H1 (cell line): ENCODE measurements around the gene DNMT3B. TPM values are rescaled to one million over a fixed set of nuclear protein-coding genes. Genes with fewer than 3 reads are reported as not detected.

Experiments
- CTCF ChIA-PET: fragments of 300-600 bp; sonication (Branson Sonifier 250); formaldehyde crosslinking; loops from one replicate; lab custom pipeline; 2021; ENCODE audit not compliant: partially characterized antibody; lab: Charles Lee
- POLR2A ChIA-PET: fragments of 300-600 bp; sonication (Branson Sonifier 250); formaldehyde crosslinking; loops from one replicate; lab custom pipeline; 2021; ENCODE audit warnings: inconsistent platforms; ENCODE audit not compliant: partially characterized antibody; lab: Charles Lee
- DNase-seq, 2 experiments: peaks; one replicate each; pipeline versions ENCODE4 v3.0.0 to v3.0.0-alpha.2; 2010 to 2022; ENCODE audit warnings: low spot score in 2 of 2, low read depth in 1 of 2, mixed read lengths in 1 of 2
- FAIRE-seq: peaks from 2 replicates; lab custom pipeline; 2011; peaks lifted over from hg19 to GRCh38; lab: Jason Lieb, UNC
- H2AFZ ChIP-seq: 2 replicates; pipeline ENCODE4 v1.8.1; 2012; ENCODE audit warnings: low read length, inconsistent platforms
- H2AK5ac ChIP-seq: 2 replicates; pipeline ENCODE4 v1.6.1; 2013; ENCODE audit warnings: low read depth, low read length
- H2BK120ac ChIP-seq: replicated peaks from 2 replicates; pipeline ENCODE3; 2013; ENCODE audit warnings: low read depth, low read length, inconsistent platforms
- H2BK12ac ChIP-seq: 2 replicates; pipeline ENCODE4 v1.6.1; 2013; ENCODE audit warnings: low read depth, low read length
- H2BK15ac ChIP-seq: 2 replicates; pipeline ENCODE4 v1.6.1; 2013; ENCODE audit warnings: low read length
- H2BK20ac ChIP-seq: 2 replicates; pipeline ENCODE4 v1.6.1; 2013; ENCODE audit warnings: low read length
- H2BK5ac ChIP-seq: 2 replicates; pipeline ENCODE4 v1.6.1; 2013; ENCODE audit warnings: low read depth, low read length
- H3K14ac ChIP-seq: 2 replicates; pipeline ENCODE4 v1.6.1; 2013; ENCODE audit warnings: inconsistent platforms; ENCODE audit not compliant: insufficient read length
- H3K18ac ChIP-seq: 2 replicates; pipeline ENCODE4 v1.6.1; 2013; ENCODE audit warnings: low read length; ENCODE audit errors: extremely low read depth
- H3K23ac ChIP-seq: 2 replicates; pipeline ENCODE4 v1.6.1; 2013; ENCODE audit warnings: inconsistent platforms; ENCODE audit not compliant: insufficient read length
- H3K23me2 ChIP-seq: 2 replicates; pipeline ENCODE4 v1.6.1; 2013; ENCODE audit warnings: low read depth, low read length
- H3K27ac ChIP-seq: 2 replicates; pipeline ENCODE4 v1.6.1; 2011; ENCODE audit warnings: low read depth, low read length, inconsistent platforms
- H3K27me3 ChIP-seq, 4 experiments: replicated peaks in 1 of 4; 1 replicate in 1 of 4; 2 replicates in 3 of 4; pipeline versions ENCODE4 v1.6.1 to v1.8.1; 2011 to 2013; ENCODE audit warnings: low read length in 3 of 4, mild to moderate bottlenecking in 3 of 4, inconsistent platforms in 2 of 4, mixed read lengths in 2 of 4, moderate library complexity in 1 of 4; ENCODE audit not compliant: control insufficient read depth in 3 of 4, insufficient read depth in 3 of 4; ENCODE audit errors: extremely low read depth in 1 of 4
- H3K36me3 ChIP-seq, 4 experiments: 2 replicates each; pipeline versions ENCODE4 v1.6.1 to v1.8.1; 2011 to 2013; ENCODE audit warnings: mild to moderate bottlenecking in 4 of 4, low read length in 3 of 4, moderate library complexity in 2 of 4, control low read depth in 1 of 4, inconsistent platforms in 1 of 4; ENCODE audit not compliant: insufficient read depth in 4 of 4, control insufficient read depth in 2 of 4
- H3K4ac ChIP-seq: replicated peaks from 2 replicates; pipeline ENCODE3; 2013; ENCODE audit warnings: low read length, low read depth, mixed read lengths, inconsistent platforms; ENCODE audit not compliant: insufficient read length
- H3K4me1 ChIP-seq, 4 experiments: replicated peaks in 1 of 4; 1 replicate in 1 of 4; 2 replicates in 3 of 4; pipeline versions ENCODE4 v1.6.1 to v1.8.1; 2011 to 2013; ENCODE audit warnings: low read length in 3 of 4, inconsistent platforms in 2 of 4, mixed read lengths in 1 of 4; ENCODE audit not compliant: insufficient read depth in 4 of 4, control insufficient read depth in 3 of 4
- H3K4me2 ChIP-seq, 2 experiments: 2 replicates each; pipeline versions ENCODE4 v1.6.1 to v1.8.1; 2011 to 2013; ENCODE audit warnings: low read depth in 2 of 2, low read length in 2 of 2, control low read depth in 1 of 2, inconsistent platforms in 1 of 2, mild to moderate bottlenecking in 1 of 2; ENCODE audit not compliant: insufficient read depth in 1 of 2
- H3K4me3 ChIP-seq, 4 experiments: fragments of 200-600, 300-600 bp in 1 of 4; sonication (generic), shearing (Covaris generic), sonication (Bioruptor Twin) in 1 of 4; 2 replicates each; pipeline versions ENCODE4 v1.5.1 to v1.8.1; 2011 to 2016; ENCODE audit warnings: low read length in 4 of 4, low read depth in 3 of 4, control low read depth in 2 of 4, inconsistent platforms in 2 of 4, mild to moderate bottlenecking in 2 of 4, mixed read lengths in 1 of 4, moderate library complexity in 1 of 4; ENCODE audit not compliant: insufficient read depth in 2 of 4; ENCODE audit errors: extremely low read depth in 1 of 4
- H3K56ac ChIP-seq: replicated peaks from 2 replicates; pipeline ENCODE3; 2013; ENCODE audit warnings: low read depth, mild to moderate bottlenecking, mixed read lengths, low read length, inconsistent platforms; ENCODE audit not compliant: insufficient read length
- H3K79me1 ChIP-seq: 2 replicates; pipeline ENCODE4 v1.6.1; 2013; ENCODE audit warnings: low read depth, low read length, control low read depth
- H3K79me2 ChIP-seq, 2 experiments: 2 replicates each; pipeline versions ENCODE4 v1.6.1 to v1.8.1; 2012 to 2013; ENCODE audit warnings: low read length in 2 of 2, mild to moderate bottlenecking in 2 of 2, inconsistent platforms in 1 of 2; ENCODE audit not compliant: insufficient read depth in 2 of 2, control insufficient read depth in 1 of 2
- H3K9ac ChIP-seq, 4 experiments: replicated peaks in 1 of 4; 1 replicate in 1 of 4; 2 replicates in 3 of 4; pipeline versions ENCODE4 v1.6.1 to v1.8.1; 2011 to 2013; ENCODE audit warnings: low read depth in 3 of 4, low read length in 3 of 4, control low read depth in 2 of 4, mild to moderate bottlenecking in 2 of 4, moderate library complexity in 2 of 4, inconsistent platforms in 1 of 4; ENCODE audit errors: extremely low read depth in 1 of 4
- H3K9me3 ChIP-seq, 2 experiments: 2 replicates each; pipeline versions ENCODE4 v1.6.1 to v1.8.1; 2012 to 2013; ENCODE audit warnings: mild to moderate bottlenecking in 2 of 2, moderate library complexity in 2 of 2, control low read depth in 1 of 2, inconsistent platforms in 1 of 2, low read depth in 1 of 2, low read length in 1 of 2, mixed read lengths in 1 of 2; ENCODE audit not compliant: insufficient read depth in 2 of 2
- H4K20me1 ChIP-seq, 2 experiments: replicated peaks in 1 of 2; 2 replicates each; pipeline versions ENCODE3 to v1.8.1; 2011 to 2013; ENCODE audit warnings: inconsistent platforms in 2 of 2, low read length in 2 of 2, mild to moderate bottlenecking in 1 of 2; ENCODE audit not compliant: insufficient read depth in 2 of 2, control insufficient read depth in 1 of 2
- H4K5ac ChIP-seq: 2 replicates; pipeline ENCODE4 v1.6.1; 2013; ENCODE audit warnings: low read length, low read depth, mixed read lengths, inconsistent platforms; ENCODE audit not compliant: insufficient read length
- H4K8ac ChIP-seq: 2 replicates; pipeline ENCODE4 v1.8.0; 2013; ENCODE audit warnings: mild to moderate bottlenecking, moderate library complexity, low read length, inconsistent platforms; ENCODE audit not compliant: insufficient read depth; ENCODE audit errors: extremely low read depth
- H4K91ac ChIP-seq: replicated peaks from 2 replicates; pipeline ENCODE3; 2013; ENCODE audit warnings: low read length, mixed read lengths, inconsistent platforms; ENCODE audit not compliant: insufficient read length
- CTCF ChIP-seq, 3 experiments: IDR thresholded peaks; 1 replicate in 2 of 3; 2 replicates in 1 of 3; pipeline versions ENCODE4 v1.5.1 to v1.6.1; 2011; ENCODE audit warnings: low read length in 3 of 3, mild to moderate bottlenecking in 3 of 3, inconsistent platforms in 2 of 3, low read depth in 1 of 3, moderate library complexity in 1 of 3; ENCODE audit not compliant: insufficient read depth in 1 of 3; ENCODE audit errors: control extremely low read depth in 1 of 3
- NRF1 ChIP-seq: IDR thresholded peaks from 2 replicates; pipeline ENCODE4 v1.6.1; 2011; ENCODE audit warnings: mild to moderate bottlenecking, low read depth, low read length, improper control_type of control experiment
- POLR2AphosphoS5 ChIP-seq: IDR thresholded peaks from 2 replicates; pipeline ENCODE4 v1.6.1; 2011; ENCODE audit warnings: low read depth, low read length
- TAF7 ChIP-seq: optimal IDR thresholded peaks from 2 replicates; pipeline ENCODE3; 2011; ENCODE audit warnings: low read depth, mild to moderate bottlenecking, inconsistent platforms, low read length, moderate library complexity, borderline replicate concordance
- WGBS, 2 experiments: shearing (Covaris generic) in 1 of 2; methylation state at CpG; one replicate each; pipeline versions ENCODE4 v1.1.6 to v1.1.7; 2013 to 2015; ENCODE audit warnings: low lambda C conversion rate in 2 of 2, mixed read lengths in 2 of 2, inconsistent platforms in 1 of 2, low coverage in 1 of 2, missing lambda C conversion rate in 1 of 2; ENCODE audit not compliant: insufficient replicate concordance in 2 of 2, insufficient coverage in 1 of 2, insufficient read length in 1 of 2; ENCODE audit errors: extremely low coverage in 1 of 2, missing lambda C conversion rate in 1 of 2; 5-methylcytosine and 5-hydroxymethylcytosine counted together
- polyA plus RNA-seq, 7 experiments: library from polyadenylated mRNA; depleted of rRNA in 3 of 7; stranded (reverse) in 5 of 7; unstranded in 2 of 7; fragments of >200 nt in 5 of 7; fragments of 200-250 nt in 2 of 7; gene quantifications; 1 replicate in 5 of 7; 2 replicates in 1 of 7; 4 replicates in 1 of 7; pipeline versions ENCODE4 v1.2.1 to v1.2.3, GENCODE V29; 2011 to 2013; ENCODE audit warnings: missing spikeins in 2 of 7, mixed read lengths in 2 of 7
- total RNA-seq: library from RNA; stranded (reverse); fragmentation: NEBNext Ultra II Directional; extraction: Animal tissue kit (Norgen Biotek cat#: 25700); gene quantifications from 2 replicates; pipeline ENCODE4 v1.2.1, GENCODE V29; 2021

DNMT3B gene
- total and polyA plus RNA-seq, 2 of the 8 experiments (the other 6 are each of a cell fraction or from before 2014, with no cell fraction given), result 433 to 1,016 TPM

GRCh38 chr20:32806356-32806755 is 44.2 kb downstream of the DNMT3B start:
- Histone ChIP-seq H4K20me1 (peaks cover 46 to 47% of the 10 kb centered on the region in 2 experiments), H3K27me3 (no peaks in the 10 kb centered on the region), H3K18ac (no peak overlapping the region), H2BK20ac (no peak overlapping the region), H4K8ac (no peak overlapping the region), H3K9ac (no peak overlapping the region; a peak in 1 of 7 replicates), H3K79me2 (peaks cover 0 to 11% of the 10 kb centered on the region in 2 experiments; a peak in 2 of 4 replicates), H3K4me1 (peaks cover 8 to 33% (median 26%) of the 10 kb centered on the region in 4 experiments), H3K23me2 (no peaks in the 10 kb centered on the region; the same call in 1 of the 2 replicates), H2BK12ac (no peak overlapping the region), H3K14ac (no peak overlapping the region), H3K9me3 (no peaks in the 10 kb centered on the region), H3K23ac (no peak overlapping the region), H3K36me3 (peaks cover 62 to 90% (median 88%) of the 10 kb centered on the region in 4 experiments), H2AFZ (no peak overlapping the region), H2AK5ac (no peak overlapping the region), H3K79me1 (peaks cover 8% of the 10 kb centered on the region; the same call in 1 of the 2 replicates), H4K91ac (no peak overlapping the region), H3K27ac (no peak overlapping the region), H3K56ac (no peak overlapping the region), H2BK5ac (no peak overlapping the region), H4K5ac (no peak overlapping the region), H3K4me2 (peak overlapping the region in 1 of 2 experiments; percentile 54; a peak in 1 of 4 replicates), H2BK15ac (no peak overlapping the region), H2BK120ac (no peak overlapping the region), H3K4ac (no peak overlapping the region), H3K4me3 (no peak overlapping the region)
- DNase-seq, result no peak
- peak; percentile 31; the same call in 1 of the 2 replicates for TF ChIP-seq POLR2AphosphoS5
- TF ChIP-seq TAF7, result no peak
- TF ChIP-seq NRF1, result no peak
- no peak for TF ChIP-seq CTCF (IDR thresholded peaks at IDR 0.05; ENCODE audit: control extremely low read depth in 1 of 3, insufficient read depth in 1 of 3, low read depth in 1 of 3, low read length in 3 of 3)
- POLR2A ChIA-PET, result interaction anchor here (1.6 to 12.6 kb wide), 3 partner anchors 10 to 132 kb away, joined by 5 to 112 read pairs (median 5); partner anchors contain the start of gene C20orf203
- WGBS, 2 experiments, result 88% methylated on average over 5 of the region's 5 CpGs; no CpG with 5 or more reads in 1 of the 2 experiments
- no peak for FAIRE-seq
- CTCF ChIA-PET, result interaction anchor here (1.1 to 2.2 kb wide), 3 partner anchors 16 to 28 kb away, joined by 3 to 19 read pairs (median 3); no protein-coding TSS in a partner anchor
